Measurements from ENCODE around the gene EIF4E1B. TPM values are rescaled to one million over a fixed set of nuclear protein-coding genes. Genes with fewer than 3 reads are reported as not detected.

Gene EIF4E1B
- total RNA-seq, 3 donors from 2014 or later, result 1.6 TPM; not detected in 2

DNA sequence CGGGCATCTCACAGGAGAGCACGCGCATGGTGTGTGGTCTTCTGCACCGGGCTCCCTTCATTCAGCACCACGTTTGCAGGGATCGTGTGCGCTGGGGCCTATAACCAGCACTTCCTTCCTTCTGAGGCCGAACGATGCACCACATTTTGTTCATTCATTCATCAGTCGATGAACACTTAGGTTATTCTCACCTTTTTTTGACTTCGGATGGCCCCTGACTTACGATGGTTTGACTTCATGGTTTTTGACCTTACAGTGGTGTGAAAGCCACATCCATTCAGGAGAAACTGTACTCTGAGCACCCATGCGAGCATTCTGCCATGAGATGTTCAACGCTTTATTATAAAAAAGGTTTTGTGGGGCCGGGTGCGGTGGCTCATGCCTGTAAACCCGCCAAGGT is 44.3 kb downstream of the EIF4E1B start:
- no peaks in the 10 kb centered on the region for H3K4me1 ChIP-seq
- no peaks in the 10 kb centered on the region for H3K36me3 ChIP-seq
- intact Hi-C loops (cut with DNase I; ENCODE audit: low total_unique reads), result no loop called here
- no peak overlapping the region for H3K4me3 ChIP-seq
- H3K27me3 ChIP-seq, result peaks cover 0 to 37% of the 10 kb centered on the region in 2 donors
- no peak overlapping the region for H3K27ac ChIP-seq
- H3K9me3 ChIP-seq, result no peaks in the 10 kb centered on the region
- no peak for DNase-seq (ENCODE audit: low spot score in 2 of 2)
- TF ChIP-seq POLR2AphosphoS5 (IDR thresholded peaks at IDR 0.05), result no peak
- no peak for TF ChIP-seq POLR2A (IDR thresholded peaks at IDR 0.05)
- TF ChIP-seq, protein P1, sequence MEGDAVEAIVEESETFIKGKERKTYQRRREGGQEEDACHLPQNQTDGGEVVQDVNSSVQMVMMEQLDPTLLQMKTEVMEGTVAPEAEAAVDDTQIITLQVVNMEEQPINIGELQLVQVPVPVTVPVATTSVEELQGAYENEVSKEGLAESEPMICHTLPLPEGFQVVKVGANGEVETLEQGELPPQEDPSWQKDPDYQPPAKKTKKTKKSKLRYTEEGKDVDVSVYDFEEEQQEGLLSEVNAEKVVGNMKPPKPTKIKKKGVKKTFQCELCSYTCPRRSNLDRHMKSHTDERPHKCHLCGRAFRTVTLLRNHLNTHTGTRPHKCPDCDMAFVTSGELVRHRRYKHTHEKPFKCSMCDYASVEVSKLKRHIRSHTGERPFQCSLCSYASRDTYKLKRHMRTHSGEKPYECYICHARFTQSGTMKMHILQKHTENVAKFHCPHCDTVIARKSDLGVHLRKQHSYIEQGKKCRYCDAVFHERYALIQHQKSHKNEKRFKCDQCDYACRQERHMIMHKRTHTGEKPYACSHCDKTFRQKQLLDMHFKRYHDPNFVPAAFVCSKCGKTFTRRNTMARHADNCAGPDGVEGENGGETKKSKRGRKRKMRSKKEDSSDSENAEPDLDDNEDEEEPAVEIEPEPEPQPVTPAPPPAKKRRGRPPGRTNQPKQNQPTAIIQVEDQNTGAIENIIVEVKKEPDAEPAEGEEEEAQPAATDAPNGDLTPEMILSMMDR (IDR thresholded peaks at IDR 0.05), result no peak

DNA sequence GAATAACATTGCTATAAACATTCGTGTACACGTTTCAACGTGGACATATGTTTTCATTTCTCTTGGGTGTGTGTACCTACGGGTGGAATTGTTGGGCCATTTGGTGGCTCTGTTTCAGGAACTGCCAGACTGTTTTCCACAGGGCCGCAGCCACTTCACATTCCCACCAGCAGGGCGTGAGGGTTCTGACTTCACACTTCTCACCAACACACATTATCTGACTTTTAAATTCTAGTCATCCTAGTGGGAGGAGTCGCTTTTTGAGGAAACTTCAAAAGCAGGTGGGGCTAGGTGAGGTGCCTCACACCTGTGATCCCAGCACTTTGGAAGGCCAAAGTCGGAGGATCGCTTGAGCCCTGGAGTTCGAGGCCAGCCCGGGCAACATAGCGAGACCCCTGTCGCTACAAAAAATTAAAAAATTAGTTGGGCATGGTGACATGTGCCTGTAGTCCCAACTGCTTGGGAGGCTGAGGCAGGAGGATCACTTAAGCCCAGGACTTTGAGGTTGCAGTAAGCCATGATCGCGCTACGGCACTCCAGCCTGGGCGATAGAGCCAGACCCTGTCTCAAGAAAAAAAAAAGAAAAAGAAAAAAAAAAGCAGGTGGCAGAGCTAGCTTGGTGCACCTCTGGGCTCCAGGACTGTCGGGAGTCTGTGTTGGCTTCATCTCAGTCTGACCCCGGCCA is 45.3 kb downstream of the EIF4E1B start:
- TF ChIP-seq, protein P1 (IDR thresholded peaks at IDR 0.05), result peak in 1 of 3 donors; percentile 25
- no peak for TF ChIP-seq POLR2AphosphoS5 (IDR thresholded peaks at IDR 0.05)
- Histone ChIP-seq H3K4me3 (no peak overlapping the region), H3K27ac (no peak overlapping the region), H3K4me1 (no peaks in the 10 kb centered on the region), H3K36me3 (no peaks in the 10 kb centered on the region), H3K9me3 (no peaks in the 10 kb centered on the region), H3K27me3 (peaks cover 0 to 43% of the 10 kb centered on the region in 2 donors)
- intact Hi-C loops (cut with DNase I; ENCODE audit: low total_unique reads), result no loop called here
- DNase-seq (ENCODE audit: low spot score in 2 of 2), result no peak

DNA sequence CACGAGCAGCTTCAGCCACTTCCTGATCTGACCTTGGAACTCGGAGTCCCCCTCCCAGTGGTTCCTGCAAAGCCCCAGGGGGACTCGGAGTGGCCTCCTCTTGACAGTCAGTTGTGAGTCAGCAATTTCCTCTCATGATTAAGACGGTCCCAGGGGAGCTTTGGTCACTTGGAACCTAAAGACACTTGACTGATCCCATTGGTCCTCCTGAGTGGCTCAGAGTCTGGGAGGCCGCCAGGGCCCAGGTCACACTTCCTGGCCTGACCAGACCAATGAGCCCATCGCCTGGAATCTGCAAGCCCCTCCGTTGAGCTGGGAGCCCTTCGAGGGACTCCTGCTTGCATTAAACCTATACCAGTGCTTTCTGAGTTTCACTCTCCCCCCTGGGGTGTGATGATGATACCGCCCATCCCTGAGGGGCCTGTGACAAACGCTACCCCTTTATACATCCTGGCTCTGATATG is 45.9 kb downstream of the EIF4E1B start:
- Histone ChIP-seq H3K9me3 (no peaks in the 10 kb centered on the region), H3K27me3 (peaks cover 0 to 47% of the 10 kb centered on the region in 2 donors), H3K27ac (no peak overlapping the region), H3K4me1 (no peaks in the 10 kb centered on the region), H3K36me3 (no peaks in the 10 kb centered on the region), H3K4me3 (no peak overlapping the region)
- intact Hi-C loops (cut with DNase I; ENCODE audit: low total_unique reads), result no loop called here
- TF ChIP-seq, protein P1 (IDR thresholded peaks at IDR 0.05), result no peak
- TF ChIP-seq POLR2A (IDR thresholded peaks at IDR 0.05), result no peak
- TF ChIP-seq POLR2AphosphoS5 (IDR thresholded peaks at IDR 0.05), result no peak
- no peak for DNase-seq (ENCODE audit: low spot score in 2 of 2)

DNA sequence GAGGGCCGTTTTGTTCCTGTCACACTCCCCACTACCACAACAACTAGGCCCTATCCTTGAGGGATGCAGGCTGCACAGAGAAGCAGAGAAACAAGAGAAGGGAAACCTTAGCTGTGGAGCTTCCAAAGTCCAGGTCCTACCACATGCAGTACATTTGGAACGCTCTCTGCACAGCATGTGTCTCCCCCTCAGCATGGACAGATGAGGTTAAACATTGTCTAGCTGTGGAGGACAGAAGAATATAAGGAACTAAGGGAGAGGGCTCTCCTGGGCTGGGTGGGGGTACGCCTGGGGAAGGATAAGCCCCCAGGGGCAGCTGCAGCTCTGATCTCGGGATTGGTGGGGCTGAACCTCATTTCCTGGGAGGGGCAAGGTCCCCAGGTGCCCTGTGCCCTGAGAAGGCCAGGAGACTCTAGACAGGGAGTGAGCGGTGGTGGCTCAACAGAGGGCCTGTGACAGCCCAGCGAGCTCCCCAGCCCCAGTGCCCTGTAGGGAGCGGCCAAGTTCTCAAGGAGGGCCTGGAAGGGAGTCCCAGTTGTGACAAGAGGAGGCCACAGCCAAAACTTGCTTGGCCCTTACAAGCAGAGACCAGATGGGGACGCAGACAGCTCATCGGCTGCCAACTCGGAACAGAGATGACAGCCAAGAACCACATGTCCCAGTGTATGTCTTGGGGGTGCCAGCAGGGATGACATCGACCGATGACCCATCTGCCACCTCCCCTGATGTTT is 46.9 kb downstream of the EIF4E1B start:
- Histone ChIP-seq H3K4me1 (no peaks in the 10 kb centered on the region), H3K27ac (no peak overlapping the region), H3K4me3 (no peak overlapping the region), H3K27me3 (peaks cover 0 to 38% of the 10 kb centered on the region in 2 donors), H3K36me3 (no peaks in the 10 kb centered on the region), H3K9me3 (no peaks in the 10 kb centered on the region)
- intact Hi-C loops (cut with DNase I; ENCODE audit: low total_unique reads), result no loop called here
- TF ChIP-seq, protein P1 (IDR thresholded peaks at IDR 0.05), result no peak
- TF ChIP-seq POLR2A (IDR thresholded peaks at IDR 0.05) (no peak), POLR2AphosphoS5 (IDR thresholded peaks at IDR 0.05) (no peak)
- no peak for DNase-seq (ENCODE audit: low spot score in 2 of 2)

DNA sequence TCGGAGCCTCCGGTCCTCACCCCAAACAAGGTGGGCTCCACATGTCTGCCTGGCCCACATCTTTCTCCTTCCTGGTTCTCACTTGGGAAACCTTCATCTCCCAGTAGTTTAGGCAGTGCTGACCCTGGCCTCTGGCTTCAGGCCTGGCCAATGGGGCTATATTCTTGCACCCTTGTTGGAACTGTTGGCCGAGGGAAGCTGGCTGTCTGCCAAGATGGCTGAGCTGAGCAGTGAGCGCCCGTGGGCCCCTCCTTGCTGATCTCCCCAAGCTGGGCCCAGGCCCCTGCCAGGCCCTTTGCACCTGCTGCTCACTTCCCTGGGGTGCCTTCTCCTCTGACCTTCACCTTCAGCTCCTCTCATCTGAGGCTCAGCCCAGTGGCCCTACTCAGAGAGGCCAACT is 48.1 kb downstream of the EIF4E1B start:
- H3K36me3 ChIP-seq, result no peaks in the 10 kb centered on the region
- intact Hi-C loops (cut with DNase I; ENCODE audit: low total_unique reads), result no loop called here
- no peak overlapping the region for H3K27ac ChIP-seq
- H3K4me1 ChIP-seq, result no peaks in the 10 kb centered on the region
- H3K9me3 ChIP-seq, result no peaks in the 10 kb centered on the region
- TF ChIP-seq POLR2A (IDR thresholded peaks at IDR 0.05) (no peak), POLR2AphosphoS5 (IDR thresholded peaks at IDR 0.05) (no peak)
- TF ChIP-seq, protein P1 (IDR thresholded peaks at IDR 0.05), result no peak
- no peak overlapping the region for H3K4me3 ChIP-seq
- DNase-seq (ENCODE audit: low spot score in 2 of 2), result no peak
- peaks cover 0 to 33% of the 10 kb centered on the region in 2 donors for H3K27me3 ChIP-seq

All from breast epithelium (tissue), 4 donors.